Endodermal cell (in vitro differentiated cells): ENCODE data around the gene CYSRT1. TPM values are rescaled to one million over a fixed set of nuclear protein-coding genes. Genes with fewer than 3 reads are reported as not detected.
A peak's percentile ranks its signal among the peaks of the same experiment; 100 is the strongest.

Experiments
- DNase-seq: peaks from one replicate; pipeline ENCODE4 v3.0.0-alpha.2; 2017
- H3K27ac ChIP-seq: 2 replicates; pipeline ENCODE4 v1.5.1; 2013; ENCODE audit warnings: mild to moderate bottlenecking, low read depth, low read length, moderate library complexity
- H3K27me3 ChIP-seq: 2 replicates; pipeline ENCODE4 v1.6.1; 2013; ENCODE audit warnings: mild to moderate bottlenecking, low read length, moderate library complexity; ENCODE audit not compliant: insufficient read depth, control insufficient read depth, poor library complexity, severe bottlenecking
- H3K36me3 ChIP-seq: 2 replicates; pipeline ENCODE4 v1.7.0; 2013; ENCODE audit warnings: mild to moderate bottlenecking, low read length, moderate library complexity; ENCODE audit not compliant: control insufficient read depth, insufficient read depth
- H3K4me1 ChIP-seq: one replicate; pipeline ENCODE4 v1.7.0; 2013; ENCODE audit warnings: low read length; ENCODE audit not compliant: control insufficient read depth, insufficient read depth
- H3K4me3 ChIP-seq: 2 replicates; pipeline ENCODE4 v1.5.1; 2013; ENCODE audit warnings: mild to moderate bottlenecking, low read length, moderate library complexity
- H3K9ac ChIP-seq: 2 replicates; pipeline ENCODE4 v1.6.1; 2013; ENCODE audit warnings: mild to moderate bottlenecking, low read length, moderate library complexity; ENCODE audit not compliant: poor library complexity, severe bottlenecking; ENCODE audit errors: extremely low read depth
- H3K9me3 ChIP-seq: 2 replicates; pipeline ENCODE4 v1.6.1; 2013; ENCODE audit warnings: mild to moderate bottlenecking, low read length, moderate library complexity; ENCODE audit not compliant: control insufficient read depth
- H3K27ac Mint-ChIP-seq: 2 replicates; pipeline ENCODE4 v1.8.0; 2020; ENCODE audit warnings: mixed read lengths
- H3K27me3 Mint-ChIP-seq: 2 replicates; pipeline ENCODE4 v1.8.0; 2021; ENCODE audit warnings: mild to moderate bottlenecking, mixed read lengths; ENCODE audit not compliant: insufficient read depth
- H3K36me3 Mint-ChIP-seq: 2 replicates; pipeline ENCODE4 v1.8.0; 2020; ENCODE audit warnings: low read depth, mixed read lengths
- H3K4me1 Mint-ChIP-seq: 2 replicates; pipeline ENCODE4 v1.8.0; 2020; ENCODE audit warnings: mixed read lengths
- H3K4me3 Mint-ChIP-seq: 2 replicates; pipeline ENCODE4 v1.8.0; 2020; ENCODE audit warnings: mild to moderate bottlenecking, moderate library complexity, mixed read lengths
- H3K9me3 Mint-ChIP-seq: 2 replicates; pipeline ENCODE4 v1.8.0; 2020; ENCODE audit warnings: mild to moderate bottlenecking, mixed read lengths
- WGBS, 2 experiments: methylation state at CpG; one replicate each; pipeline versions ENCODE4 v1.1.5 to v1.1.7; 2013; ENCODE audit warnings: missing lambda C conversion rate in 2 of 2, mixed read lengths in 1 of 2; ENCODE audit not compliant: insufficient coverage in 1 of 2, insufficient read length in 1 of 2; 5-methylcytosine and 5-hydroxymethylcytosine counted together
- total RNA-seq, 2 donors: library from RNA; stranded (reverse); fragmentation: NEBNext Ultra II Directional in 1 of 2; extraction: Animal tissue kit (Norgen Biotek cat#: 25700) in 1 of 2; gene quantifications; 2 replicates in 1 of 2; 3 replicates in 1 of 2; pipeline ENCODE4 v1.2.1, GENCODE V29; 2021
- TF ChIP-seq, protein P1 (sequence below): fragments of 200-600 bp; sonication (generic); conservative IDR thresholded peaks from 2 replicates; pipeline ENCODE4 v1.5.0; 2021; ENCODE audit warnings: antibody characterized with exemption, mild to moderate bottlenecking

The CYSRT1 gene
- total RNA-seq, 2 donors from 2014 or later = 1.4 to 1.8 TPM

DNA sequence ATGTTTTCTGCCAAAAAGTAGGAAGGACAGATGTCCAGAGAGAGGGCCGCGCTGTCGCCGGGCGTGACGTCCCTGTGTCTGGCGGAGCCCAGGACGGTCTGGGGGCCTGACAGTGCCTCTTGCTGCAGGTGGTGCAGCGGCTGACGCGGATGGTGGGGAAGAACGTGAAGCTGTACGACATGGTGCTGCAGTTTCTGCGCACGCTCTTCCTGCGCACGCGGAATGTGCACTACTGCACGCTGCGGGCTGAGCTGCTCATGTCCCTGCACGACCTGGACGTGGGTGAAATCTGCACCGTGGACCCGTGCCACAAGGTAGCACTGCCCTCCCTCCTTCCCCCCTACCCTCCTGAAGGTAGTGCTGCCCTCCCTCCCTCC, 37.9 kb downstream of the CYSRT1 start:
- H3K27ac ChIP-seq = no peak overlapping the region
- TF ChIP-seq, protein P1, sequence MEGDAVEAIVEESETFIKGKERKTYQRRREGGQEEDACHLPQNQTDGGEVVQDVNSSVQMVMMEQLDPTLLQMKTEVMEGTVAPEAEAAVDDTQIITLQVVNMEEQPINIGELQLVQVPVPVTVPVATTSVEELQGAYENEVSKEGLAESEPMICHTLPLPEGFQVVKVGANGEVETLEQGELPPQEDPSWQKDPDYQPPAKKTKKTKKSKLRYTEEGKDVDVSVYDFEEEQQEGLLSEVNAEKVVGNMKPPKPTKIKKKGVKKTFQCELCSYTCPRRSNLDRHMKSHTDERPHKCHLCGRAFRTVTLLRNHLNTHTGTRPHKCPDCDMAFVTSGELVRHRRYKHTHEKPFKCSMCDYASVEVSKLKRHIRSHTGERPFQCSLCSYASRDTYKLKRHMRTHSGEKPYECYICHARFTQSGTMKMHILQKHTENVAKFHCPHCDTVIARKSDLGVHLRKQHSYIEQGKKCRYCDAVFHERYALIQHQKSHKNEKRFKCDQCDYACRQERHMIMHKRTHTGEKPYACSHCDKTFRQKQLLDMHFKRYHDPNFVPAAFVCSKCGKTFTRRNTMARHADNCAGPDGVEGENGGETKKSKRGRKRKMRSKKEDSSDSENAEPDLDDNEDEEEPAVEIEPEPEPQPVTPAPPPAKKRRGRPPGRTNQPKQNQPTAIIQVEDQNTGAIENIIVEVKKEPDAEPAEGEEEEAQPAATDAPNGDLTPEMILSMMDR = no peak
- WGBS, 2 experiments = 92 to 93% methylated on average over 20 to 24 of the region's 24 CpGs
- Mint-ChIP-seq H3K9me3 (no peaks in the 10 kb centered on the region), H3K4me1 (no peaks in the 10 kb centered on the region), H3K27me3 (no peaks in the 10 kb centered on the region), H3K4me3 (no peak overlapping the region), H3K36me3 (peaks cover 32% of the 10 kb centered on the region), H3K27ac (no peak overlapping the region)
- H3K9ac ChIP-seq = no peak overlapping the region
- peak; percentile 45 for DNase-seq
- peaks cover 42% of the 10 kb centered on the region for H3K36me3 ChIP-seq
- H3K9me3 ChIP-seq = no peaks in the 10 kb centered on the region
- no peak overlapping the region for H3K4me3 ChIP-seq
- H3K4me1 ChIP-seq = no peaks in the 10 kb centered on the region
- no peaks in the 10 kb centered on the region for H3K27me3 ChIP-seq

GRCh38 chr9:137263506-137263905, 38.5 kb downstream of the CYSRT1 start:
- Mint-ChIP-seq H3K4me3 (no peak overlapping the region), H3K27me3 (no peaks in the 10 kb centered on the region), H3K36me3 (peaks cover 31% of the 10 kb centered on the region), H3K9me3 (no peaks in the 10 kb centered on the region), H3K27ac (no peak overlapping the region), H3K4me1 (no peaks in the 10 kb centered on the region)
- no peaks in the 10 kb centered on the region for H3K27me3 ChIP-seq
- H3K4me3 ChIP-seq = no peak overlapping the region
- TF ChIP-seq, protein P1 = no peak
- H3K36me3 ChIP-seq = peaks cover 41% of the 10 kb centered on the region
- H3K9ac ChIP-seq = no peak overlapping the region
- WGBS, 2 experiments = 82 to 98% methylated on average over 7 to 10 of the region's 10 CpGs
- DNase-seq = no peak
- H3K9me3 ChIP-seq = no peaks in the 10 kb centered on the region
- H3K27ac ChIP-seq = no peak overlapping the region
- no peaks in the 10 kb centered on the region for H3K4me1 ChIP-seq

- Histone ChIP-seq H3K36me3 (peaks cover 41% of the 10 kb centered on the region), H3K27me3 (no peaks in the 10 kb centered on the region)
These were observed 39.1 kb downstream of the CYSRT1 start for GRCh38 chr9:137264067-137264466.

More at GRCh38 chr9:137264067-137264466, 39.1 kb downstream of the CYSRT1 start:
- TF ChIP-seq, protein P1 = no peak
- Mint-ChIP-seq H3K4me3 (no peak overlapping the region), H3K36me3 (peaks cover 31% of the 10 kb centered on the region), H3K27ac (no peak overlapping the region), H3K27me3 (no peaks in the 10 kb centered on the region), H3K4me1 (no peaks in the 10 kb centered on the region), H3K9me3 (no peaks in the 10 kb centered on the region)
- Histone ChIP-seq H3K4me3 (no peak overlapping the region), H3K27ac (no peak overlapping the region), H3K4me1 (no peaks in the 10 kb centered on the region), H3K9me3 (no peaks in the 10 kb centered on the region), H3K9ac (no peak overlapping the region)
- no peak for DNase-seq
- 93 to 95% methylated on average over 19 to 22 of the region's 22 CpGs for WGBS, 2 experiments
